ENCODE data around the gene KCNK6.

Gene KCNK6

DNA sequence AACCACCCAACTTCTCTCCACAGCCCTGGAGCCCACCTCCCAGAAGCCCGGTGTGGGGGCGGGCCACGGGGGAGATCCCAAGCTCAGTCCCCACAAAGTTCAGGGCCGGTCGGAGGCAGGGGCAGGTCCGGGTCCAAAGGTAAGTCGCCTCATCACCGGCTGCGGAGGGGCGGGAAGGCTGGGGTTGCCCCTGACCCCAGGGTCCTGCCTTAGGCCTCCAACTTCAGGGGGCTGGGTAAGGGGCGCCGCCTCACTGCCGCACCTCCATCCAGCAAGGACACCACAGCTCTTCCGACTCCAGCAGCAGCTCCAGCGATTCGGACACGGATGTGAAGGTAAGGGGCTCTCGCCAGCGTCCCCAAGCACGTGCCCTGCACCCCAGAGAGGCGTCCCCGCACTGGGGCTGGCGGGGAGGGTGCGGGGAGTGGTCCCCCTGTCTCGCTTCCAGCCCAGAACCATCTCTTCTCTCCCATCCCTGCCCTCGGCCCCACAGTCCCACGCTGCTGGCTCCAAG lies 15.2 kb upstream of the KCNK6 start:
- no peaks in the 10 kb centered on the region for H3K27me3 ChIP-seq (ENCODE audit: insufficient read depth, poor library complexity, severe bottlenecking)
- H3K27ac ChIP-seq (replicated peaks), result no peak overlapping the region
- no peak for TF ChIP-seq SPI1 (IDR thresholded peaks at IDR 0.05; ENCODE audit: borderline replicate concordance, low read depth)
- no peak for TF ChIP-seq CTCF (IDR thresholded peaks at IDR 0.05; ENCODE audit: insufficient read depth, low read length)
- no peak for TF ChIP-seq GABPA (IDR thresholded peaks at IDR 0.05; ENCODE audit: low read depth)
- TF ChIP-seq POLR2AphosphoS5 (IDR thresholded peaks at IDR 0.05; ENCODE audit: low read depth), result 0 out of 2 replicates have a peak, but pooled peaks have one; percentile 9
- TF ChIP-seq REST (IDR thresholded peaks at IDR 0.05; ENCODE audit: insufficient replicate concordance, low read depth), result no peak
- no peak for DNase-seq (ENCODE audit: low read depth in 1 of 2, low spot score in 1 of 2)
- no peak overlapping the region for H3K4me3 ChIP-seq (replicated peaks; ENCODE audit: insufficient read depth, low read length)

DNA sequence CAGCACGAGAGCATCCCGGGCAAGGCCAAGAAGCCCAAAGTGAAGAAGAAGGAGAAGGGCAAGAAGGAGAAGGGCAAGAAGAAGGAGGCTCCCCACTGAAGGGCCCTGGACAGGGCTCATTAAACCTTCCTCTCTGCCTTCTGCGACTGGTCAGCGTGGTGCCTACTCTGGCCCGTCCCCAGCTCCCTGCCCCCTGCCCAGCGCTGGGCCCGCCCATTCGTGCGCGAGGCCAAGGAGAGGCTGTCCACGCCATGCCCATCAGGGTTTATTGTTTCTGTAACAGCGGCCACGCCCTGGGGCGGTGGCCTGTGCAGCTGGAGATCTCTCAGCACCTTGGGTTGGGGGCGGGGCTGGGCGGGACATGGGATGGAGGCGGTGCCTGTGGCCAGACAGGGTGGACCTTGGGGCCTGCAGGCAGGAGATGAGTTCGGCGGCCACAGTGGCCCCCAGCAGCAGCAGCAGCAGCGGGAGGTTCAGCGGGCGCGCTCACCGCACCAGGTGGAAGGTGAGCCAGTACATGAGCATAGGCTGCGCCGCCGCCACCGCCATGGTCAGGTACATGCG lies 14.7 kb upstream of the KCNK6 start:
- no peak overlapping the region for H3K27ac ChIP-seq (replicated peaks)
- no peaks in the 10 kb centered on the region for H3K27me3 ChIP-seq (ENCODE audit: insufficient read depth, poor library complexity, severe bottlenecking)
- TF ChIP-seq GABPA (IDR thresholded peaks at IDR 0.05; ENCODE audit: low read depth), result no peak
- TF ChIP-seq REST (IDR thresholded peaks at IDR 0.05; ENCODE audit: insufficient replicate concordance, low read depth), result no peak
- no peak for TF ChIP-seq SPI1 (IDR thresholded peaks at IDR 0.05; ENCODE audit: borderline replicate concordance, low read depth)
- 0 out of 2 replicates have a peak, but pooled peaks have one; percentile 6 for TF ChIP-seq POLR2AphosphoS5 (IDR thresholded peaks at IDR 0.05; ENCODE audit: low read depth)
- no peak for TF ChIP-seq CTCF (IDR thresholded peaks at IDR 0.05; ENCODE audit: insufficient read depth, low read length)
- DNase-seq (ENCODE audit: low read depth in 1 of 2, low spot score in 1 of 2), result no peak
- no peak overlapping the region for H3K4me3 ChIP-seq (replicated peaks; ENCODE audit: insufficient read depth, low read length)

GRCh38 chr19:38306236-38306635 lies 13.4 kb upstream of the KCNK6 start:
- no peak overlapping the region for H3K27ac ChIP-seq (replicated peaks)

More at GRCh38 chr19:38306236-38306635, 13.4 kb upstream of the KCNK6 start:
- TF ChIP-seq GABPA (IDR thresholded peaks at IDR 0.05; ENCODE audit: low read depth) (no peak), POLR2AphosphoS5 (IDR thresholded peaks at IDR 0.05; ENCODE audit: low read depth) (no peak), SPI1 (IDR thresholded peaks at IDR 0.05; ENCODE audit: borderline replicate concordance, low read depth) (no peak), REST (IDR thresholded peaks at IDR 0.05; ENCODE audit: insufficient replicate concordance, low read depth) (no peak), CTCF (IDR thresholded peaks at IDR 0.05; ENCODE audit: insufficient read depth, low read length) (no peak)
- no peak overlapping the region for H3K4me3 ChIP-seq (replicated peaks; ENCODE audit: insufficient read depth, low read length)
- H3K27me3 ChIP-seq (ENCODE audit: insufficient read depth, poor library complexity, severe bottlenecking), result no peaks in the 10 kb centered on the region
- DNase-seq (ENCODE audit: low read depth in 1 of 2, low spot score in 1 of 2), result no peak
